HepG2 (cell line): ENCODE results near the gene SLC9A8. TPM values are rescaled to one million over a fixed set of nuclear protein-coding genes. Genes with fewer than 3 reads are reported as not detected.

ENCODE experiments used
- BHLHE40 ChIP-seq: IDR thresholded peaks from 2 replicates; pipeline ENCODE4 v1.6.1; 2011; ENCODE audit warnings: low read length, improper control_type of control experiment
- BRCA1 ChIP-seq: sonication (generic); formaldehyde crosslinking; IDR thresholded peaks from 2 replicates; pipeline ENCODE4 v1.4.0; 2020; ENCODE audit warnings: missing genetic modification reagents
- CC2D1A ChIP-seq: sonication (generic); formaldehyde crosslinking; IDR thresholded peaks from 2 replicates; pipeline ENCODE4 v1.8.1; 2023; ENCODE audit warnings: mild to moderate bottlenecking, missing genetic modification reagents
- GZF1 ChIP-seq: sonication (generic); formaldehyde crosslinking; IDR thresholded peaks from 2 replicates; pipeline ENCODE4 v1.5.1; 2020; ENCODE audit warnings: mild to moderate bottlenecking, missing genetic modification reagents
- MAFG ChIP-seq: sonication (generic); formaldehyde crosslinking; IDR thresholded peaks from 2 replicates; pipeline ENCODE4 v1.5.1; 2020; ENCODE audit warnings: mild to moderate bottlenecking, missing genetic modification reagents
- NFKBIZ ChIP-seq: IDR thresholded peaks from 2 replicates; pipeline ENCODE4 v1.6.1; 2018; ENCODE audit warnings: missing genetic modification reagents, missing compliant biosample characterization
- PCBP2 ChIP-seq: fragments of 200-400 bp; formaldehyde crosslinking; optimal IDR thresholded peaks from 2 replicates; pipeline ENCODE3; 2018; ENCODE audit warnings: low read length, low read depth; ENCODE audit not compliant: poor library complexity, severe bottlenecking
- RCOR2 ChIP-seq: IDR thresholded peaks from 2 replicates; pipeline ENCODE4 v1.6.1; 2016; ENCODE audit warnings: missing biosample characterization, missing genetic modification reagents
- RFX3 ChIP-seq: IDR thresholded peaks from 2 replicates; pipeline ENCODE4 v1.6.1; 2016; ENCODE audit warnings: missing biosample characterization, missing genetic modification reagents
- TAF1 ChIP-seq: sonication (generic); formaldehyde crosslinking; IDR thresholded peaks from 2 replicates; pipeline ENCODE4 v1.4.0; 2020; ENCODE audit warnings: missing genetic modification reagents
- TGIF2 ChIP-seq: IDR thresholded peaks from 2 replicates; pipeline ENCODE4 v1.6.1; 2016; ENCODE audit warnings: control low read depth, missing compliant biosample characterization
- ZNF619 ChIP-seq: sonication (generic); formaldehyde crosslinking; IDR thresholded peaks from 2 replicates; pipeline ENCODE4 v1.4.0; 2020; ENCODE audit warnings: mild to moderate bottlenecking, missing genetic modification reagents
- ZNF747 ChIP-seq: sonication (generic); formaldehyde crosslinking; IDR thresholded peaks from 2 replicates; pipeline ENCODE4 v1.8.1; 2023; ENCODE audit warnings: missing genetic modification reagents, mild to moderate bottlenecking, borderline replicate concordance
- polyA plus RNA-seq, 8 experiments: library from polyadenylated mRNA; depleted of rRNA in 3 of 8; stranded (reverse) in 7 of 8; unstranded in 1 of 8; fragments of >200 nt; fragmentation: Illumina TruSeq in 4 of 8; extraction: Trizol in 4 of 8; gene quantifications; 2 replicates each; pipeline versions ENCODE4 v1.2.1 to v1.2.3, GENCODE V29; 2011 to 2016; ENCODE audit warnings: low read depth in 4 of 8, missing spikeins in 1 of 8, mixed read lengths in 1 of 8; ENCODE audit not compliant: insufficient read depth in 1 of 8
- total RNA-seq, 5 experiments: library from RNA; depleted of rRNA; stranded (reverse); fragments of >200 nt; fragmentation: Illumina TruSeq; extraction: Trizol; gene quantifications; 2 replicates each; pipeline ENCODE4 v1.2.3, GENCODE V29; 2016; ENCODE audit warnings: low read depth in 1 of 5
- TF ChIP-seq, protein P1 (sequence below): sonication (generic); formaldehyde crosslinking; IDR thresholded peaks from 2 replicates; pipeline ENCODE4 v1.4.0; 2020; ENCODE audit warnings: mild to moderate bottlenecking, missing genetic modification reagents
- TF ChIP-seq, protein P2 (sequence below): sonication (generic); formaldehyde crosslinking; IDR thresholded peaks from 2 replicates; pipeline ENCODE4 v1.5.0; 2020; ENCODE audit warnings: mild to moderate bottlenecking, missing genetic modification reagents
- TF ChIP-seq, protein P3 (sequence below): IDR thresholded peaks from 2 replicates; pipeline ENCODE4 v1.6.1; 2012; ENCODE audit warnings: inconsistent platforms
- TF ChIP-seq, protein P4 (sequence below): sonication (generic); formaldehyde crosslinking; IDR thresholded peaks from 2 replicates; pipeline ENCODE4 v1.5.0; 2020; ENCODE audit warnings: mild to moderate bottlenecking, missing genetic modification reagents
- TF ChIP-seq, protein P5 (sequence below): sonication (generic); formaldehyde crosslinking; IDR thresholded peaks from 2 replicates; pipeline ENCODE4 v1.8.0; 2022; ENCODE audit warnings: mild to moderate bottlenecking, missing genetic modification reagents

SLC9A8 gene
- total and polyA plus RNA-seq, 2 of the 13 experiments (the other 11 are each of a cell fraction or from before 2014, with no cell fraction given) = 4.1 to 7.4 TPM

DNA sequence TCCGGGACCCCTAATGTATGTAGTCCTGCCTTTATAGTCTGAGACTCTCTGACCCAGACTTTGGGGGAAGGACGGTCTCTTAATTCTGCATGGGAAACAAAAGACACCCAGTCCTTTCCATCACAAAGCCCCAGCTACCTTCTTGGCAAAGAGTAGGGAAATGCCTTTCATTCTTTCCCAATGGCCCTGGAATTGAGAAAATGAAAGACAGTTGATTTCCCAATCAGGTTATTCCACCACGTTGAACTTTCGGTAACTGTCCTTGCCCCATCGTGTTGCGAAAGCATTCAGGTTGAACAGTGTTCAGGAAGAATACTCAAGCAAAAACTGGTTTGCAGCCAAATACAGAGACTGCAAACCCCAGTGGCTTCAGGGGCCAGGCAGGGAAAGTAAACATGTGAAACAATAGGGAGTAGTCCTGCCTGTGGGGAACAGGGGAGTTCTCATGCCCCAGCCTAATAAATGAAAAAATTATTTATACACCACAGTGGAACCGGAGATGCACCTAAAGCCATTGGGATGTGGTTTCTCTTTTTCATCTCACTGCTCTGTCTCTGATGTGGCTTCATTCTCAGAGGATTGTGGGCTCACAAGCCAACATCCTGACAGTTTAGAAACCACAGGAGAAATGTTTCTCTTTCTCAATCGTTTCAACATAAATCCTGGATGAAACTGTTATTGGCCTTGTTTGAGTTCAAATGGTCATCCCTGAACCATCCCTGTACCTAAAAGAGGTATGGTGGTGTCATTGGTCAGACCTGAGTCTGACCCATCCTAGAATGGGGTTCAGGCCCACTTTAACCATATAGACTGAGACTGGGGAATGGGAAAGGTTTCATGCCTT, 44.2 kb upstream of the SLC9A8 start (continued):
- TF ChIP-seq, protein P1, sequence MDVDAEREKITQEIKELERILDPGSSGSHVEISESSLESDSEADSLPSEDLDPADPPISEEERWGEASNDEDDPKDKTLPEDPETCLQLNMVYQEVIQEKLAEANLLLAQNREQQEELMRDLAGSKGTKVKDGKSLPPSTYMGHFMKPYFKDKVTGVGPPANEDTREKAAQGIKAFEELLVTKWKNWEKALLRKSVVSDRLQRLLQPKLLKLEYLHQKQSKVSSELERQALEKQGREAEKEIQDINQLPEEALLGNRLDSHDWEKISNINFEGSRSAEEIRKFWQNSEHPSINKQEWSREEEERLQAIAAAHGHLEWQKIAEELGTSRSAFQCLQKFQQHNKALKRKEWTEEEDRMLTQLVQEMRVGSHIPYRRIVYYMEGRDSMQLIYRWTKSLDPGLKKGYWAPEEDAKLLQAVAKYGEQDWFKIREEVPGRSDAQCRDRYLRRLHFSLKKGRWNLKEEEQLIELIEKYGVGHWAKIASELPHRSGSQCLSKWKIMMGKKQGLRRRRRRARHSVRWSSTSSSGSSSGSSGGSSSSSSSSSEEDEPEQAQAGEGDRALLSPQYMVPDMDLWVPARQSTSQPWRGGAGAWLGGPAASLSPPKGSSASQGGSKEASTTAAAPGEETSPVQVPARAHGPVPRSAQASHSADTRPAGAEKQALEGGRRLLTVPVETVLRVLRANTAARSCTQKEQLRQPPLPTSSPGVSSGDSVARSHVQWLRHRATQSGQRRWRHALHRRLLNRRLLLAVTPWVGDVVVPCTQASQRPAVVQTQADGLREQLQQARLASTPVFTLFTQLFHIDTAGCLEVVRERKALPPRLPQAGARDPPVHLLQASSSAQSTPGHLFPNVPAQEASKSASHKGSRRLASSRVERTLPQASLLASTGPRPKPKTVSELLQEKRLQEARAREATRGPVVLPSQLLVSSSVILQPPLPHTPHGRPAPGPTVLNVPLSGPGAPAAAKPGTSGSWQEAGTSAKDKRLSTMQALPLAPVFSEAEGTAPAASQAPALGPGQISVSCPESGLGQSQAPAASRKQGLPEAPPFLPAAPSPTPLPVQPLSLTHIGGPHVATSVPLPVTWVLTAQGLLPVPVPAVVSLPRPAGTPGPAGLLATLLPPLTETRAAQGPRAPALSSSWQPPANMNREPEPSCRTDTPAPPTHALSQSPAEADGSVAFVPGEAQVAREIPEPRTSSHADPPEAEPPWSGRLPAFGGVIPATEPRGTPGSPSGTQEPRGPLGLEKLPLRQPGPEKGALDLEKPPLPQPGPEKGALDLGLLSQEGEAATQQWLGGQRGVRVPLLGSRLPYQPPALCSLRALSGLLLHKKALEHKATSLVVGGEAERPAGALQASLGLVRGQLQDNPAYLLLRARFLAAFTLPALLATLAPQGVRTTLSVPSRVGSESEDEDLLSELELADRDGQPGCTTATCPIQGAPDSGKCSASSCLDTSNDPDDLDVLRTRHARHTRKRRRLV (CRISPR knock-in tag) = peak; percentile 90; the same call in 1 of the 2 replicates
- TF ChIP-seq MAFG (CRISPR knock-in tag) = no peak
- peak; percentile 59; the same call in 1 of the 2 replicates for TF ChIP-seq RFX3 (CRISPR knock-in tag)
- peak; percentile 65; the same call in 1 of the 2 replicates for TF ChIP-seq GZF1 (CRISPR knock-in tag)
- TF ChIP-seq BHLHE40 = peak; percentile 31; the same call in 1 of the 2 replicates
- TF ChIP-seq, protein P2, sequence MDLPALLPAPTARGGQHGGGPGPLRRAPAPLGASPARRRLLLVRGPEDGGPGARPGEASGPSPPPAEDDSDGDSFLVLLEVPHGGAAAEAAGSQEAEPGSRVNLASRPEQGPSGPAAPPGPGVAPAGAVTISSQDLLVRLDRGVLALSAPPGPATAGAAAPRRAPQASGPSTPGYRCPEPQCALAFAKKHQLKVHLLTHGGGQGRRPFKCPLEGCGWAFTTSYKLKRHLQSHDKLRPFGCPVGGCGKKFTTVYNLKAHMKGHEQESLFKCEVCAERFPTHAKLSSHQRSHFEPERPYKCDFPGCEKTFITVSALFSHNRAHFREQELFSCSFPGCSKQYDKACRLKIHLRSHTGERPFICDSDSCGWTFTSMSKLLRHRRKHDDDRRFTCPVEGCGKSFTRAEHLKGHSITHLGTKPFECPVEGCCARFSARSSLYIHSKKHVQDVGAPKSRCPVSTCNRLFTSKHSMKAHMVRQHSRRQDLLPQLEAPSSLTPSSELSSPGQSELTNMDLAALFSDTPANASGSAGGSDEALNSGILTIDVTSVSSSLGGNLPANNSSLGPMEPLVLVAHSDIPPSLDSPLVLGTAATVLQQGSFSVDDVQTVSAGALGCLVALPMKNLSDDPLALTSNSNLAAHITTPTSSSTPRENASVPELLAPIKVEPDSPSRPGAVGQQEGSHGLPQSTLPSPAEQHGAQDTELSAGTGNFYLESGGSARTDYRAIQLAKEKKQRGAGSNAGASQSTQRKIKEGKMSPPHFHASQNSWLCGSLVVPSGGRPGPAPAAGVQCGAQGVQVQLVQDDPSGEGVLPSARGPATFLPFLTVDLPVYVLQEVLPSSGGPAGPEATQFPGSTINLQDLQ = peak; percentile 97
- no peak; the same call in 1 of the 2 replicates for TF ChIP-seq TAF1 (CRISPR knock-in tag)
- TF ChIP-seq, protein P3, sequence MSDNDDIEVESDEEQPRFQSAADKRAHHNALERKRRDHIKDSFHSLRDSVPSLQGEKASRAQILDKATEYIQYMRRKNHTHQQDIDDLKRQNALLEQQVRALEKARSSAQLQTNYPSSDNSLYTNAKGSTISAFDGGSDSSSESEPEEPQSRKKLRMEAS = peak; percentile 95
- peak; percentile 100 for TF ChIP-seq RCOR2
- TF ChIP-seq, protein P4, sequence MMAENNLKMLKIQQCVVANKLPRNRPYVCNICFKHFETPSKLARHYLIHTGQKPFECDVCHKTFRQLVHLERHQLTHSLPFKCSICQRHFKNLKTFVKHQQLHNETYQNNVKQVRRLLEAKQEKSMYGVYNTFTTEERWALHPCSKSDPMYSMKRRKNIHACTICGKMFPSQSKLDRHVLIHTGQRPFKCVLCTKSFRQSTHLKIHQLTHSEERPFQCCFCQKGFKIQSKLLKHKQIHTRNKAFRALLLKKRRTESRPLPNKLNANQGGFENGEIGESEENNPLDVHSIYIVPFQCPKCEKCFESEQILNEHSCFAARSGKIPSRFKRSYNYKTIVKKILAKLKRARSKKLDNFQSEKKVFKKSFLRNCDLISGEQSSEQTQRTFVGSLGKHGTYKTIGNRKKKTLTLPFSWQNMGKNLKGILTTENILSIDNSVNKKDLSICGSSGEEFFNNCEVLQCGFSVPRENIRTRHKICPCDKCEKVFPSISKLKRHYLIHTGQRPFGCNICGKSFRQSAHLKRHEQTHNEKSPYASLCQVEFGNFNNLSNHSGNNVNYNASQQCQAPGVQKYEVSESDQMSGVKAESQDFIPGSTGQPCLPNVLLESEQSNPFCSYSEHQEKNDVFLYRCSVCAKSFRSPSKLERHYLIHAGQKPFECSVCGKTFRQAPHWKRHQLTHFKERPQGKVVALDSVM (CRISPR knock-in tag) = peak; percentile 87
- TF ChIP-seq, protein P5, sequence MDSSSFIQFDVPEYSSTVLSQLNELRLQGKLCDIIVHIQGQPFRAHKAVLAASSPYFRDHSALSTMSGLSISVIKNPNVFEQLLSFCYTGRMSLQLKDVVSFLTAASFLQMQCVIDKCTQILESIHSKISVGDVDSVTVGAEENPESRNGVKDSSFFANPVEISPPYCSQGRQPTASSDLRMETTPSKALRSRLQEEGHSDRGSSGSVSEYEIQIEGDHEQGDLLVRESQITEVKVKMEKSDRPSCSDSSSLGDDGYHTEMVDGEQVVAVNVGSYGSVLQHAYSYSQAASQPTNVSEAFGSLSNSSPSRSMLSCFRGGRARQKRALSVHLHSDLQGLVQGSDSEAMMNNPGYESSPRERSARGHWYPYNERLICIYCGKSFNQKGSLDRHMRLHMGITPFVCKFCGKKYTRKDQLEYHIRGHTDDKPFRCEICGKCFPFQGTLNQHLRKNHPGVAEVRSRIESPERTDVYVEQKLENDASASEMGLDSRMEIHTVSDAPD = peak; percentile 99
- TF ChIP-seq CC2D1A (CRISPR knock-in tag) = peak; percentile 96; the same call in 1 of the 2 replicates
- TF ChIP-seq ZNF747 (CRISPR knock-in tag) = peak; percentile 99
- no peak for TF ChIP-seq PCBP2
- TF ChIP-seq TGIF2 = peak; percentile 98
- TF ChIP-seq ZNF619 (CRISPR knock-in tag) = no peak; the same call in 1 of the 2 replicates
- peak; percentile 100 for TF ChIP-seq NFKBIZ (CRISPR knock-in tag)
- TF ChIP-seq BRCA1 (CRISPR knock-in tag) = peak; percentile 67; the same call in 1 of the 2 replicates
